ENCODE data around the gene POLK.
"Not testable (repeated sequence)": the region's sequence is repeated elsewhere in the genome, so short reads cannot be mapped to it uniquely, and the experiment has no call there.

Gene POLK

DNA sequence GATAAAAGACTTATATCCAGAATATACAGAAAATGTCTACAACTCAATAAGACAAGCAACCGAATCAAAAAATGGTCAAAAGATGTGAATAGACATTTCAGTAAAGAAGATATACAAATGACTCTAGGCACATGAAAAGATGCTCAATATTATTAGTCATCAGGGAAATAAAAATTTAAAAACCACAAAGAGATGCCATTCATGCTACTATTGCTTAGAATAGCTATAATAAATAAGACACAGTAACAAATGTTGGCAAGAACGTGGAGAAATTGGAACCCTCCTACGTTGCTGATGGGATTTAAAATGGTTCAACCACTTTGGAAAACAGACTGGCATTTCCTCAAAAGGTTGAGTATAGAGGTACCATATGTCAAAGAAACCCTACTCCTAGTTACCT lies 39.8 kb downstream of the POLK start:
- peak; percentile 32 to 49 for DNase-seq (ENCODE audit: low read depth in 2 of 2)

GRCh38 chr5:75552764-75553163 lies 41.1 kb downstream of the POLK start:
- no peak for DNase-seq (ENCODE audit: low read depth in 2 of 2)

- no peak for DNase-seq (ENCODE audit: low read depth in 2 of 2)
These were observed 41.7 kb downstream of the POLK start for GRCh38 chr5:75553358-75553757.

- no peak for DNase-seq (ENCODE audit: low read depth in 2 of 2)
These were observed 46.5 kb downstream of the POLK start for GRCh38 chr5:75558221-75558620.

DNA sequence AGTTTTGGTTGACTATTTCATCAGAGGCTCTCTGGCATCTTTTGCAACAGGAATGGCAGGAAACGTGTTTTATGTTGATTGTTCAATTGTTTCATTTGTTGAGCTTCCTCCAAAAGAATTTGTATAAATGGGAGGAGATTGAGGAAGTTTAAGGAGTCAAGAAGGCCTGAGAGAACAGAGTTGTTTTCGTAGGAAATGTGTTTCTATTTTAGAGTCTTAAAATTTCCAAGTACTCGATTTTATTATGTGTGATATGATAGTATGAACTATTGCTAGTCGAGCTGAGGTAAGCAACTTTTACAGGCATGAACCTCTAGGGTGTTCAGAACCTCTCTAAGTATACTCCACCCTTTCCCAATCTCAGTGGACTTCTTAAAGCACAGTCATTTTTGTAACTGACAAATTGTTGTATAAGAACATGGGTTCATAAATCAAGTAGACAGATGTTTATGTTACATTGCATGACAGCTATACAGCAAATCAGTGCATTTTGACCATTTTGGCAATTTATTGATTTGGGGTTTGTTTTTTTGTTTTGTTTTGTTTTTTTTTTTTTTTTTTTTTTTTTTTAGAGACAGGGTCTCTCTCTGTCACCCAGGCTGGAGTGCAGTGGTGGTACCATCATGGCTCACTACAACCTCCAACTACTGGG lies 47.4 kb downstream of the POLK start:
- no peak for DNase-seq (ENCODE audit: low read depth in 2 of 2)

GRCh38 chr5:75560655-75561054 lies 49.0 kb downstream of the POLK start:
- DNase-seq (ENCODE audit: low read depth in 2 of 2), result not testable (repeated sequence)

DNA sequence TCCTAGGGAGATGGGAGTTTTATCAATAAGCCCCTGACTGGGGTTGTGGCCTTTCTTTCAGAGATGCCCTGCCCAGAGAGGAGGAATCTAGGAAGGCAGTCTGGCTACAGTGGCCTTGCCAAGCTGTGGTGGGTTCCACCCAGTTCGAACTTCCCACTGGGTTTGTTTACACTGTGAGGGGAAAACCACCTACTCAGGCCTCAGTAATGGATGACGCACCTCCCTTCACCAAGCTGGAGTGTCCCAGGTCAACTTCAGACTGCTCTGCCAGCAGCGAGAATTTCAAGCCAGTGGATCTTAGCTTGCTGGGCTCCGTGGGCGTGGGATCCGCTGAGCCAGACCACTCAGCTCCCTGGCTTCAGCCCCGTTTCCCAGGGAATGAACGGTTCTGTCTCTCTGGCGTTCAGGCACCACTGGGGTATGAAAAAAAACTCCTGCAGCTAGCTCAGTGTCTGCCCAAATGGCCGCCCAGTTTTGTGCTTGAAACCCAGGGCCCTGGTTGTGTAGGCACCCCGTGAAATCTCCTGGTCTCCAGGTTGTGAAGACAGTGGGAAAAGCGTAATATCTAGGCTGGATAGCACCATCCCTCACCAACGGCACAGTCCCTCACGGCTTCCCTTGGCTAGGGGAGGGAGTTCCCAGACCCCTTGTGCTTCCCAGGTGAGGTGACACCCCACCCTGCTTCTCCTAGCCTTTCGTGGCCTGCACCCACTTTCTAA lies 54.5 kb downstream of the POLK start:
- DNase-seq (ENCODE audit: low read depth in 2 of 2), result not testable (repeated sequence)

DNA sequence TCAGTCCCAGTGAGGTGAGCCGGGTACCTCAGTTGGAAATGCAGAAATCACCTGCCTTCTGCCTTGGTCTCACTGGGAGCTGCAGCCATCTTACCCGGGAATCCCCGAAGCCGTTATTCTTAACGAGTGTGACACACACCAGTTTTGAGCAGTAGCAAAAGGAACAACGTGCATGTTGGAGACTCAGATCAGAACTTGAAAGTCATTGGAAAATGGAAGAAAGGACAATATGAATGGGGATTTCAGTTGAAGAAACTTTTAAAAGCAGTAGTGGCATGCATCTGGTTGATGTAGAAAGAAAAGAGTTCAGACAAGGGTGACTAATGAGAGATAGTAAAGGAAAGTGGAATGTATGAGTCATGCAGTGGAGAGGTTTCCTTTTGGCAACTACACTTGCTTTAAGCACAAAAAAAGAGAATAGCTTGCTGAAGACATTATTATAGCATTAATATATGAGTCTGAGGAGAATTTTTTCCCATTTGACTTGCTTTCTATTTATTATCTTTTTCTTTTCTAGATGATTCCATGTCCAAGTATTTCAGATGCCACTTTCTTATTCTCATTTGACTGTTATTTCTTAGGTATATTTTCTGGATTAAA lies 55.1 kb downstream of the POLK start:
- DNase-seq (ENCODE audit: low read depth in 2 of 2), result peak; percentile 80 to 82

GRCh38 chr5:75567710-75568109 lies 56.0 kb downstream of the POLK start:
- DNase-seq (ENCODE audit: low read depth in 2 of 2), result no peak

GRCh38 chr5:75568202-75568601 lies 56.5 kb downstream of the POLK start:
- DNase-seq (ENCODE audit: low read depth in 2 of 2), result no peak

- no peak for DNase-seq (ENCODE audit: low read depth in 2 of 2)
These were observed 59.9 kb downstream of the POLK start for GRCh38 chr5:75571547-75571946.

GRCh38 chr5:75574791-75575190 lies 63.1 kb downstream of the POLK start:
- DNase-seq (ENCODE audit: low read depth in 2 of 2), result no peak

GRCh38 chr5:75578280-75578679 lies 66.6 kb downstream of the POLK start:
- DNase-seq (ENCODE audit: low read depth in 2 of 2), result not testable (repeated sequence)

GRCh38 chr5:75584641-75585040 lies 73.0 kb downstream of the POLK start:
- no peak for DNase-seq (ENCODE audit: low read depth in 2 of 2)

GRCh38 chr5:75588666-75589065 lies 77.0 kb downstream of the POLK start:
- no peak for DNase-seq (ENCODE audit: low read depth in 2 of 2)

DNA sequence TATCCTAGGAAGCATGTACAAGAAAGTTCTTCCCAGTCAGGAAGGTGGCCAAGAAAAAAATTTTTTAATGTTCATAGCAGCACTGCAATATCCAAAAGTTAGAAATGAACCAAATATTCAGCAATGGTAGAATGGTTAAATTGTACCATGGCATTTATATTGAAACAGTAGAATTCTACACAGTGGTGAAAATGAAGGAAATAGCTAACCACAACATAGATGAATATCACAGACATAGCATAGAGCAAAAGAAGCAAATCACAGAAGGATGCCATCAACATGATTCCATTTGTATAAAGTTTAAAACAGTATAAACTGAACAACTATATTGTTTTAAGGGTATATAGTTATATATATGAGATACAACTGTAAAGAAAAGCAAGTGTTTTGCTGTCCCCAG lies 88.8 kb downstream of the POLK start:
- DNase-seq (ENCODE audit: low read depth in 2 of 2), result no peak

DNA sequence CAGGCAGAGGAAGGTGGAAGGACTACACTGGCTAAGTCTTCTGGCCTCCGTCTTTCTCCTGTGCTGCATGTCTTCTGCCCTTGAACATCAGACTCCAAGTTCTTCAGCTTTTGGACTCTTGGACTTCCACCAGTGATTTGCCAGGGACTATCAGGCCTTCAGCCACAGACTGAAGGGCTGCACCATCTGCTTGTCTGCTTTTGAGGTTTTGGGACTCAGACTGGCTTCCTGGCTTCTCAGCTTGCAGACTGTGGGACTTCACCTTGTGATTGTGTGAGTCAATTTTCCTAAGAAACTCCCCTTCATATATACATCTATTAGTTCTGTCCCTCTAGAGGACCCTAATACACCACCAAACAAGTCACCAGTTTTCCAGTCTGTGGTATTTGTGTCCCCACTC lies 89.9 kb downstream of the POLK start:
- no peak for DNase-seq (ENCODE audit: low read depth in 2 of 2)

GRCh38 chr5:75601996-75602395 lies 90.3 kb downstream of the POLK start:
- DNase-seq (ENCODE audit: low read depth in 2 of 2), result no peak

GRCh38 chr5:75603371-75603770 lies 91.7 kb downstream of the POLK start:
- peak; percentile 40 to 51 for DNase-seq (ENCODE audit: low read depth in 2 of 2)

DNA sequence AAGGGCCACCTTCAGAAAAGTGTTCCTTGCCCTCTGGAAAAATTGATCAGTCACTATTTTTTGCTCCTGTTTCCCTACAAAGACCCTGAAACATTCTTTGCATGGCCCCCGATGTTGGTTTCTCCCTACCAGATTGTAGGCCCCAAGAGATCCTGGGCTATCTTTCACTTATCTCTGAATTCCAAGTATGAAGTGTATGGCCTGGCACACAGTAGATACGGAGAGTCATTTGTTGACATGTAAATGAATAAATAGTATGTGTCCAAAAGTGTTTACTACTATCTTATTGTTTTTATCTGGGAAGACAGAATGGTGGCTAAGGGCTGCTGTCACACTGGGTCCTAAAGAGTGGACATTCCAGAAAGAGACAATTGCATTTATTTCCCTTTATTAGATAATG lies 92.1 kb downstream of the POLK start:
- no peak for DNase-seq (ENCODE audit: low read depth in 2 of 2)

- DNase-seq (ENCODE audit: low read depth in 2 of 2), result not testable (repeated sequence)
These were observed 95.7 kb downstream of the POLK start for GRCh38 chr5:75607341-75607740.

- DNase-seq (ENCODE audit: low read depth in 2 of 2), result no peak
These were observed 97.2 kb downstream of the POLK start for GRCh38 chr5:75608870-75609269.

GRCh38 chr5:75610201-75610600 lies 98.5 kb downstream of the POLK start:
- DNase-seq (ENCODE audit: low read depth in 2 of 2), result no peak
